Measurements from ENCODE around the gene HOXB8.

Gene HOXB8

GRCh38 chr17:48610282-48611211 lies 4.5 kb downstream of the HOXB8 start, which contains the start of gene HOXB7:
Gene HOXB7, minus strand, starts transcription at chr17:48611017. Its CDS starts 99 bp downstream, at chr17:48610918.
- no peak for DNase-seq (ENCODE audit: low read depth)

- no peak for DNase-seq (ENCODE audit: low read depth)
Measured at GRCh38 chr17:48609759-48610281, 5.3 kb downstream of the HOXB8 start.

GRCh38 chr17:48609033-48609432 lies 6.1 kb downstream of the HOXB8 start:
- no peak for DNase-seq (ENCODE audit: low read depth)

- DNase-seq (ENCODE audit: low read depth): no peak
Measured at GRCh38 chr17:48608494-48608834, 6.6 kb downstream of the HOXB8 start.

GRCh38 chr17:48606892-48607614 lies 8.0 kb downstream of the HOXB8 start:
- no peak for DNase-seq (ENCODE audit: low read depth)

- DNase-seq (ENCODE audit: low read depth): no peak
Measured at GRCh38 chr17:48605991-48606891, 8.9 kb downstream of the HOXB8 start.

GRCh38 chr17:48605409-48605919 lies 9.6 kb downstream of the HOXB8 start:
- DNase-seq (ENCODE audit: low read depth): no peak

GRCh38 chr17:48604770-48605329 lies 10.2 kb downstream of the HOXB8 start, which contains the start of gene HOXB6:
Gene HOXB6, minus strand, starts transcription at chr17:48604986. Its CDS starts 6,836 bp downstream, at chr17:48598150.
- no peak for DNase-seq (ENCODE audit: low read depth)

GRCh38 chr17:48603959-48604769 lies 10.9 kb downstream of the HOXB8 start:
- DNase-seq (ENCODE audit: low read depth): no peak

GRCh38 chr17:48601539-48602425 lies 13.3 kb downstream of the HOXB8 start:
- DNase-seq (ENCODE audit: low read depth): no peak

- no peak for DNase-seq (ENCODE audit: low read depth)
Measured at GRCh38 chr17:48601207-48601538, 13.9 kb downstream of the HOXB8 start.

GRCh38 chr17:48600244-48601098 lies 14.6 kb downstream of the HOXB8 start:
- DNase-seq (ENCODE audit: low read depth): no peak

- no peak for DNase-seq (ENCODE audit: low read depth)
Measured at GRCh38 chr17:48599354-48599753, 15.7 kb downstream of the HOXB8 start.

- no peak for DNase-seq (ENCODE audit: low read depth)
Measured at GRCh38 chr17:48598736-48599135, 16.4 kb downstream of the HOXB8 start.

- DNase-seq (ENCODE audit: low read depth): no peak
Measured at GRCh38 chr17:48597778-48598631, 17.1 kb downstream of the HOXB8 start.

- DNase-seq (ENCODE audit: low read depth): no peak
Measured at GRCh38 chr17:48597528-48597777, 17.6 kb downstream of the HOXB8 start.

- DNase-seq (ENCODE audit: low read depth): no peak
Measured at GRCh38 chr17:48596735-48597527, 18.2 kb downstream of the HOXB8 start.

All from HS-27A (cell line).